LNCaP clone FGC (cell line): Measurements from ENCODE around the gene FBN3.

Experiments used
- DNase-seq: peaks from one replicate; pipeline ENCODE4 v3.0.0-alpha.2; 2011; ENCODE audit warnings: low read depth
- H3K4me3 ChIP-seq: 2 replicates; pipeline ENCODE4 v1.5.1; 2011; ENCODE audit warnings: mild to moderate bottlenecking, low read depth, low read length, control low read depth
- TF ChIP-seq, protein P1 (sequence below): IDR thresholded peaks from 2 replicates; pipeline ENCODE4 v1.5.1; 2012; ENCODE audit warnings: mild to moderate bottlenecking; ENCODE audit not compliant: control insufficient read depth, insufficient read depth; ENCODE audit errors: extremely low read depth

The FBN3 gene

DNA sequence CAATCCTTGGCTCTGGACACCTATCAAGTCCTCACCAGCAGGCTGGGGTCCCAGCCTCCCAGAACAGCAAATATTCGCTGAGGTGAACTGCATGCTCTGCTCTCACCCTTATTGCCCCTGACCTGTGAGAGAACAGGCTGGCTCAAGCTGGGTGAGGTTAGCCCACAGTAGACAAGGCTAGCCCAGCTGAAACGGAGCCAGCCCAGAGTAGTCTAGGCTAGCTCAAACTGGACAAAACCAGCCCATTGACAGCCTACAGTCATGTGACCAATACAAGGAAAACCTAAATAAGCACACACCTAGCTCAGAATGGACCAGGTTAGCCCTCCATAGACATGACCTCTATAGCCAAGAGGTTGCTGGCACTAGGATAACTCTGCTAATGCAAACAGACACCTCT is 58.4 kb downstream of the FBN3 start:
- H3K4me3 ChIP-seq, result no peak overlapping the region

DNA sequence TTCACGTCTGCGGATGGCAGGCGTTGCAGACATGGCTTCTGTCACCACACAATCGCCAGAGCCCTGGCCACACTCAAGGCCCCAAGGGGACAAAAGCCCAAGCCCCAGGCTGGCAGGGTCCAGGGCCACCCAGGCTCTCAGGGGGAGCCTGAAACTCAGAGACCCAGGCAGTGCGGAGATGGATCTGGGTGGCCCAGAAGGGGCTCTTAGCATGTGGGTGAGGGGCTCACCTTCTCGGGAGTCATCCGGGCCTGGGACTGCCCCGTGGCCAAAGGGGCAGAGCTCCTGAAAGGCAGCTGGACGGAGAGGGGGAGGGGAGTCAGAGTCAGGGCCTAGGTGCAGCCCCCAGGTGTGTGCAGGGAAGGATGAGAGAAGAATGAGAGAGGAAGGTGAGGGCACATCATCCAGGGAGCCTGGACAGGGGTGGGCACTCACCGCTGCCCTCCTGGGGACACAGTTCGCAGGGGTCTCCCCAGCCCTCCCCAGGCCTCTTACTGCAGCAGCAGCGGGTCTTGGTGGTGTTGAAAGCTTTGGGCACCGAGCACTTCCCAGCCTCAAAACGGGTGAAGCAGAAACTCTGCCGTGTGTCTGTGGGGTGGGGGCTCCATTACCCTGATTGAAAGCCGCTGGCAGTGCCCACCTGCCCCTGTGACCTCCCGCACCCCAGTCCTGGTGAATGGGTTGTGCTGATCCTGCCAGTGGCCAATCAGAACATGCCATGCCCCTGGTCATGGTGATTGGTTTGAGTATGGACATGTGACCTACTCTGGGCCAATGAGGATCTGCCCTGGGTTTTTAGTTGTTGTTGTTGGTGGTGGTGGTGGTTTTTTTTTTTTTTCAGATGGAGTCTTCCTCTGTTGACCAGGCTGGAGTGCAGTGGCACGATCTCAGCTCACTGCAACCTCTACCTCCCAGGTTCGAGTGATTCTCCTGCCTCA is 59.5 kb downstream of the FBN3 start:
- no peak overlapping the region for H3K4me3 ChIP-seq
- no peak for DNase-seq
- TF ChIP-seq, protein P1, sequence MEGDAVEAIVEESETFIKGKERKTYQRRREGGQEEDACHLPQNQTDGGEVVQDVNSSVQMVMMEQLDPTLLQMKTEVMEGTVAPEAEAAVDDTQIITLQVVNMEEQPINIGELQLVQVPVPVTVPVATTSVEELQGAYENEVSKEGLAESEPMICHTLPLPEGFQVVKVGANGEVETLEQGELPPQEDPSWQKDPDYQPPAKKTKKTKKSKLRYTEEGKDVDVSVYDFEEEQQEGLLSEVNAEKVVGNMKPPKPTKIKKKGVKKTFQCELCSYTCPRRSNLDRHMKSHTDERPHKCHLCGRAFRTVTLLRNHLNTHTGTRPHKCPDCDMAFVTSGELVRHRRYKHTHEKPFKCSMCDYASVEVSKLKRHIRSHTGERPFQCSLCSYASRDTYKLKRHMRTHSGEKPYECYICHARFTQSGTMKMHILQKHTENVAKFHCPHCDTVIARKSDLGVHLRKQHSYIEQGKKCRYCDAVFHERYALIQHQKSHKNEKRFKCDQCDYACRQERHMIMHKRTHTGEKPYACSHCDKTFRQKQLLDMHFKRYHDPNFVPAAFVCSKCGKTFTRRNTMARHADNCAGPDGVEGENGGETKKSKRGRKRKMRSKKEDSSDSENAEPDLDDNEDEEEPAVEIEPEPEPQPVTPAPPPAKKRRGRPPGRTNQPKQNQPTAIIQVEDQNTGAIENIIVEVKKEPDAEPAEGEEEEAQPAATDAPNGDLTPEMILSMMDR, result no peak

More for the DNA sequence above, 58.4 kb downstream of the FBN3 start:
- TF ChIP-seq, protein P1, result no peak
- DNase-seq, result no peak

DNA sequence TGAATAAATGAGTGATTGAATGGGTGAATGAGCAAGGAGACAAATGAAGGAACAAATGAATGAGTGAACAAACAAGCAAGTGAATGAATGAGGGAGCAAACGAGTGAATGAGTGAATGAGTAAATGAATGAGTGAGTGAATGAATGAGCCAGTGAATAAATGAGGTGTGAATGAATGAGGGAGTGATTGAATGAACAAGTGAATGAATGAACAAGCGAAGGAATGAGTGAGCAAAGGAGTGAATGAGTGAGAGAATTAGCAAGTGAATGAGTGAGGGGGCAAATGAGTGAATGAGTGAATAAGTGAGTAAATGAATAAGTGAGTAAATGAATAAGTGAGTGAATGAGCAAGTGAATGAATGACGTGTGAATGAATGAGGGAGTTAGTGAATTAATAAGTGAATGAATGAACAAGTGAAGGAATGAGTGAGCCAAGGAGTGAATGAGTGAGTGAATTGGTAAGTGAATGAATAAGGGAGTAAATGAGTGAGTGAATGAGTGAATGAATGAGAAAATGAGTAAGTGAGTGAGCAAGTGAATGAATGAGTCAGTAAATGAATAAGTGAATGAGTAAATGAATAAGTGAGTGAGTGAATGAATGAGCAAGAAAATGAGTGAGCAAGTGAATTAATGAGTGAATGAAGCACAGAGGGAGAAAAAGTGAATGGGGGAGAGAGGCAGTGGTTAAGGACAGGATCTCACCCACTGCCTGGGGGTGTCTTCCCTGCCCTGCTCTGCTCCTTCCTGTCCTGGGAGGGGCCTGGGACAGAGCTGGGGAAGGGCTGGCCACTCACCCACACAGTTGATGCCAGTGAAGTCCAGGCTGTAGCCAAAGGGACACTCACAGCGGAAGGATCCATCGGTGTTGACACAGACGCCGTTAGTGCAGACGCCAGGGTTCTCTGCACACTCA is 60.4 kb downstream of the FBN3 start:
- DNase-seq, result no peak
- TF ChIP-seq, protein P1, result no peak
- H3K4me3 ChIP-seq, result no peak overlapping the region

DNA sequence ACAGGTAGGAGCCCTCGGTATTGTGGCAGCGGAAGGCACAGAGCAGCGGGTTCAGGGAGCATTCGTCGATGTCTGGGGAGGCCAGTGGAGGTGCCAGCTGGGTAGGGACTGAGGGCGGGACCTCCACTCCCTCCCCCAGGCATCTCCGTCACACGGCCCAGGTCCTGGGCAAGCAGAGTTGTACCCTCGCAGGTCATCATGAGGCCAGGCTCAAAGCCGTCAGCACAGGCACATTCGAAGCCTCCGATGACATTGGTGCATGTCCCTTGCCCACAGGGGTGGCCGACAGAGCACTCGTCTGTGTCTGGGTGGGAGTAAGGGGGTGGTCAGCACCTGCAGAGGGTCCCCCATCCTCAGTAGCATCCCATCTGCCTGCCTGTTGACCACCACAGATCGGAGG is 61.5 kb downstream of the FBN3 start:
- no peak overlapping the region for H3K4me3 ChIP-seq
- DNase-seq, result no peak
- TF ChIP-seq, protein P1, result no peak

DNA sequence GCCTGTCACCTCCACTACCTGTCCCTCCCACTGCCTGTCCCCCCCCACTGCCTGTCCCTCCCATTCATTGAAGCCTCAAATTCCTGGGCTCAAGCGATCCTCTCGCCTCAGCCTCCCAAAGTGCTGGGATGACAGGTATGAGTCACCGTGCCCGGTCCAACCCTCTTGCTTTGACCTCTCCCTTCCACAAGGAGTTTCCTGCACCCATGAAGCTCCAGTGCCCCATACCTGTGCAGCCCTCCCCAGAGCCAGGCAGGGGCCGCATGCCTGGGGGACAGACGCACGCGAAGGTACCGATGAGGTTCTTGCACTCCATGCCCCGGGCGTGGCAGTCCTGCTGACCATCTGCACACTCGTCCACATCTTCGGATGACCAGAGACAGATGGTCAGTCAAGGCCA is 62.5 kb downstream of the FBN3 start:
- TF ChIP-seq, protein P1, result no peak
- no peak overlapping the region for H3K4me3 ChIP-seq
- no peak for DNase-seq

GRCh38 chr19:8085598-8086408 is 63.6 kb downstream of the FBN3 start:
- no peak for DNase-seq
- TF ChIP-seq, protein P1, result no peak
- H3K4me3 ChIP-seq, result no peak overlapping the region
